ENCODE results near the gene TRIM10.
A peak's percentile ranks its signal among the peaks of the same experiment; 100 is the strongest.
"Not testable (repeated sequence)": the region's sequence is repeated elsewhere in the genome, so short reads cannot be mapped to it uniquely, and the experiment has no call there.

The TRIM10 gene

GRCh38 chr6:30130887-30131862 lies 29.8 kb downstream of the TRIM10 start:
- Mint-ChIP-seq H3K9me3 (no peaks in the 10 kb centered on the region), H3K36me3 (no peaks in the 10 kb centered on the region), H3K4me3 (no peak overlapping the region), H3K27ac (no peak overlapping the region), H3K4me1 (peaks cover 13% of the 10 kb centered on the region)
- ATAC-seq (peak; percentile 91), DNase-seq (ENCODE audit: low spot score in 2 of 2) (peak; percentile 44 to 74)

- H3K27ac Mint-ChIP-seq = no peak overlapping the region
- no peaks in the 10 kb centered on the region for H3K9me3 Mint-ChIP-seq
- no peak overlapping the region for H3K4me3 Mint-ChIP-seq
- no peak for ATAC-seq
- peaks cover 13% of the 10 kb centered on the region for H3K4me1 Mint-ChIP-seq
- H3K36me3 Mint-ChIP-seq = no peaks in the 10 kb centered on the region
- no peak for DNase-seq (ENCODE audit: low spot score in 2 of 2)
These were observed 30.8 kb downstream of the TRIM10 start for GRCh38 chr6:30130179-30130679.

GRCh38 chr6:30129265-30130178 lies 31.5 kb downstream of the TRIM10 start:
- peak; percentile 68 for ATAC-seq
- Mint-ChIP-seq H3K4me1 (peaks cover 13% of the 10 kb centered on the region), H3K9me3 (no peaks in the 10 kb centered on the region), H3K27ac (no peak overlapping the region), H3K4me3 (no peak overlapping the region), H3K36me3 (no peaks in the 10 kb centered on the region)
- no peak for DNase-seq (ENCODE audit: low spot score in 2 of 2)

- no peak overlapping the region for H3K27ac Mint-ChIP-seq
- peaks cover 13% of the 10 kb centered on the region for H3K4me1 Mint-ChIP-seq
- ATAC-seq = no peak
- no peak for DNase-seq (ENCODE audit: low spot score in 2 of 2)
- H3K36me3 Mint-ChIP-seq = no peaks in the 10 kb centered on the region
- H3K4me3 Mint-ChIP-seq = no peak overlapping the region
- H3K9me3 Mint-ChIP-seq = no peaks in the 10 kb centered on the region
These were observed 33.5 kb downstream of the TRIM10 start for GRCh38 chr6:30127238-30128093.

GRCh38 chr6:30122515-30122914 lies 38.5 kb downstream of the TRIM10 start:
- H3K4me1 Mint-ChIP-seq = peaks cover 6% of the 10 kb centered on the region
- no peaks in the 10 kb centered on the region for H3K36me3 Mint-ChIP-seq
- no peak for DNase-seq (ENCODE audit: low spot score in 2 of 2)
- no peak overlapping the region for H3K4me3 Mint-ChIP-seq
- H3K9me3 Mint-ChIP-seq = no peaks in the 10 kb centered on the region
- no peak overlapping the region for H3K27ac Mint-ChIP-seq
- no peak for ATAC-seq

- Mint-ChIP-seq H3K4me1 (no peaks in the 10 kb centered on the region), H3K36me3 (no peaks in the 10 kb centered on the region), H3K27ac (no peak overlapping the region), H3K9me3 (no peaks in the 10 kb centered on the region), H3K4me3 (no peak overlapping the region)
- ATAC-seq (no peak), DNase-seq (ENCODE audit: low spot score in 2 of 2) (no peak)
These were observed 39.3 kb downstream of the TRIM10 start for GRCh38 chr6:30121446-30122366.

- DNase-seq (ENCODE audit: low spot score in 2 of 2); H3K36me3 Mint-ChIP-seq; H3K9me3 Mint-ChIP-seq; H3K4me1 Mint-ChIP-seq; H3K27ac Mint-ChIP-seq; ATAC-seq; H3K4me3 Mint-ChIP-seq: not testable (repeated sequence)
These were observed 42.3 kb downstream of the TRIM10 start for GRCh38 chr6:30118691-30119090.

- no peak for ATAC-seq
- Mint-ChIP-seq H3K27ac (no peak overlapping the region), H3K9me3 (no peaks in the 10 kb centered on the region), H3K4me1 (peaks cover 14% of the 10 kb centered on the region), H3K36me3 (no peaks in the 10 kb centered on the region), H3K4me3 (no peak overlapping the region)
- DNase-seq (ENCODE audit: low spot score in 2 of 2) = no peak
These were observed 44.3 kb downstream of the TRIM10 start for GRCh38 chr6:30116724-30117123.

- H3K27ac Mint-ChIP-seq = no peak overlapping the region
- no peak overlapping the region for H3K4me3 Mint-ChIP-seq
- H3K9me3 Mint-ChIP-seq = no peaks in the 10 kb centered on the region
- DNase-seq (ENCODE audit: low spot score in 2 of 2) (no peak), ATAC-seq (no peak)
- H3K36me3 Mint-ChIP-seq = no peaks in the 10 kb centered on the region
- peaks cover 17% of the 10 kb centered on the region for H3K4me1 Mint-ChIP-seq
These were observed 47.2 kb downstream of the TRIM10 start for GRCh38 chr6:30113841-30114240.

GRCh38 chr6:30113003-30113759 lies 47.8 kb downstream of the TRIM10 start, which contains the start of gene TRIM31:
Gene TRIM31, minus strand, starts transcription at chr6:30113090. Its CDS starts 285 bp downstream, at chr6:30112805.
- DNase-seq (ENCODE audit: low spot score in 2 of 2) (no peak), ATAC-seq (peak; percentile 90)
- H3K4me1 Mint-ChIP-seq = peaks cover 19% of the 10 kb centered on the region
- no peaks in the 10 kb centered on the region for H3K36me3 Mint-ChIP-seq
- no peak within 1 kb of the TSS for H3K27ac Mint-ChIP-seq
- H3K9me3 Mint-ChIP-seq = no peaks in the 10 kb centered on the region
- H3K4me3 Mint-ChIP-seq = no peak within 1 kb of the TSS

GRCh38 chr6:30112402-30112994 lies 48.5 kb downstream of the TRIM10 start:
- Mint-ChIP-seq H3K9me3 (no peaks in the 10 kb centered on the region), H3K4me3 (no peak overlapping the region), H3K27ac (no peak overlapping the region), H3K4me1 (peaks cover 19% of the 10 kb centered on the region), H3K36me3 (no peaks in the 10 kb centered on the region)
- ATAC-seq (no peak), DNase-seq (ENCODE audit: low spot score in 2 of 2) (no peak)

GRCh38 chr6:30111266-30111856 lies 49.6 kb downstream of the TRIM10 start:
- Mint-ChIP-seq H3K9me3 (no peaks in the 10 kb centered on the region), H3K36me3 (no peaks in the 10 kb centered on the region), H3K4me1 (peaks cover 19% of the 10 kb centered on the region), H3K27ac (no peak overlapping the region), H3K4me3 (no peak overlapping the region)
- DNase-seq (ENCODE audit: low spot score in 2 of 2) (no peak), ATAC-seq (no peak)

- Mint-ChIP-seq H3K36me3 (no peaks in the 10 kb centered on the region), H3K9me3 (no peaks in the 10 kb centered on the region), H3K4me3 (no peak overlapping the region), H3K4me1 (peaks cover 40% of the 10 kb centered on the region), H3K27ac (no peak overlapping the region)
- ATAC-seq (no peak), DNase-seq (ENCODE audit: low spot score in 2 of 2) (no peak)
These were observed 56.4 kb downstream of the TRIM10 start for GRCh38 chr6:30104661-30105060.
